HG03342 (cell line): ENCODE results near the gene SLC28A1.
"Not testable (repeated sequence)": the region's sequence is repeated elsewhere in the genome, so short reads cannot be mapped to it uniquely, and the experiment has no call there.

ENCODE experiments used
- ATAC-seq: cut with Tn5 transposase; IDR thresholded peaks from one replicate; pipeline ENCODE4 v1.9.1; 2021; ENCODE audit warnings: mild to moderate bottlenecking, moderate library complexity; ENCODE audit not compliant: unreplicated experiment

The SLC28A1 gene

GRCh38 chr15:84909029-84909428, 24.6 kb downstream of the SLC28A1 start:
- ATAC-seq: no peak

DNA sequence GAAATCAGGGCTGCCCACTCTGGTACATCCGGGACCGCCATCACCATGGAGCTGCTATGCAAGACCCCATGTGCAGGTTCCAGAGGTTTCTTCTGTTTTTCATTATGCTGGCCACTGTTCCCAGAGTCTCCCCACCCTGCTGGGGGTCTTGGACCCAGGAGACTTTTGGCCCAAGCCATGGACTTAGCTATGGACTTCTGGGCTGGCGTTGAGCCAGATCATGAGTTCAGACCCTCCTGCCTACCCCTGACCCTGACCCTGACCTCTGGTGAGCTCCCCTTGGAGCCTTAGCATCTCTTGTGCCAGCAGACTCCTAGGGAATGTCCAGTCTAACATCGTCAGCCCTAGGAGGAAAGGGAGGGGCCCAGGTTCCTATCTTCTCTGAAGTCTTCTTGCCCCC, 25.3 kb downstream of the SLC28A1 start:
- ATAC-seq: no peak

GRCh38 chr15:84910928-84911623, 26.6 kb downstream of the SLC28A1 start:
- no peak for ATAC-seq

GRCh38 chr15:84911879-84912660, 27.6 kb downstream of the SLC28A1 start:
- ATAC-seq: no peak

DNA sequence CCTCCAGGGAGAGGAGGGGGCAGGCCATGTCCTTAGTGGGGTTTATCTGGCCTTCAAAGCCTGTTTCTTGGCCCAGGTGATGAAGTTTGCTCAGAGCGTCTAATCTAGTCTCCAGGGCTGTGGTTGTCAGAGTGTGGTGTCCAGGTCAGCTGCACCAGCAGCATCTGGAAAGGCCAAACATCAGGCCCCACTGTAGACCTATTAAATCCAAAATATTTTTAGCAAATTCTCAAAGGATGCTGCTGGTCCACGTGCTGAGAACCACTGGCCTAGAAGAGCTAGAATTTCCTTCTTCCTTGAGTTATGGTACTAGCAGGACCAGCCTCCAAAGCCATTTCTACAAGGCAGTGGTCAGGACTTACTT, 28.9 kb downstream of the SLC28A1 start:
- no peak for ATAC-seq

DNA sequence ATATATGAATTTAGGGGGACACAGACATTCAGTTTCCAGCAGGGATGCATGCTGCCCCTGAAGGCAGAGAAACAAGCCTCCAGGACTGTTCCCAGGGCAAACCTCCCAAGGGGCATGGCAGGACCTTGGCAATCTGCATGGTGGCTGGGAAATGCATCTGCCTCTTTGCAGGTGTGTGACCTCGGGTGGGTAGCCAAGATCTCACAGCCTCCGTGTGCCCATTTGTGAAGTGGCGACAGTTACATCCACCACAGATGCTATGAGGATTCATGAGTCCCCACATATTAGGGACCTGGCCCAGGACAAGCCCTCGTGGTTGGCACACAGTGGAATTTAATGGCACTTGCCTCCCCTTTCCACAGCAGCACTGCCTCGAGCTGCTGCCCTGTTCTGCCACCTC, 29.9 kb downstream of the SLC28A1 start:
- no peak for ATAC-seq

- peak; percentile 98 for ATAC-seq
Observed at GRCh38 chr15:84914909-84915605, 30.6 kb downstream of the SLC28A1 start.

GRCh38 chr15:84915606-84915958, 31.1 kb downstream of the SLC28A1 start:
- ATAC-seq: no peak

DNA sequence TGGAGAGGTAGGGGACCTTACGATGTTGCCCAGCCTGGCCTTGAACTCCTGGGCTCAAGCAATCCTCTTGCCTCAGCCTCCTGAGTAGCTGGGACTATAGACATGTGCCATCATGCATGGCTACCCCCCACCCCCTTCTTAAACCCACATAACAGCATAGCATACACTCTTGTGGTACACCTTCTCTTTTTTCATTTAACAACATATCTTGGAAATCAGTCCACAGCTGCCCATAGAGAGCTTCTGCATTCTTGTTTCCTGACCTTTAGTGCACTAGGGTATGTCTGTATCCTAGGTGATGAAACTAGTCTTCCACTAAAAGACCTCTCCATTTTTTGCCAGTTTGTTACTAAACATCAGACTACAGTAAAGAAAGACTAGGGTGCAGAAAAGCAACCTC, 33.0 kb downstream of the SLC28A1 start:
- no peak for ATAC-seq

- ATAC-seq: no peak
Observed at GRCh38 chr15:84919106-84919667, 34.7 kb downstream of the SLC28A1 start.

DNA sequence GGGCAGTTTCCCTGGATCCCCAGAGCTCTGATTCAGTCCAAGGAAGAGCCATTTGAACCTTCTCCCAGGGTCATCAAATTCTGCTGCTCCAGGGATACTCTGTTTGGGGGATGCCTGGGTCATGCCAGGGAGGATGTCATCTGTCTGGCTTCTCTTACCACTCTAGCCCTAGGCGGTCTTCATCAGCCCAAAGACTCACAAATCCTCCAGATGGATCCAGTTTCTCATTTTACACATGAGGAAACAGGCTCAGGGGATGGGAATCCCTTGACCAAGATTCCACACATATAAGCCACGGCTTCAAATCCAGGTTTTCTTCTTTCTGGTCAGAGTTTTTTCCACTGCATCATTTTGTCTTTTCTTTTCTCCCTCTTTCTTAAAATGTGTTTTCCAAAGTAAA, 36.7 kb downstream of the SLC28A1 start:
- no peak for ATAC-seq

DNA sequence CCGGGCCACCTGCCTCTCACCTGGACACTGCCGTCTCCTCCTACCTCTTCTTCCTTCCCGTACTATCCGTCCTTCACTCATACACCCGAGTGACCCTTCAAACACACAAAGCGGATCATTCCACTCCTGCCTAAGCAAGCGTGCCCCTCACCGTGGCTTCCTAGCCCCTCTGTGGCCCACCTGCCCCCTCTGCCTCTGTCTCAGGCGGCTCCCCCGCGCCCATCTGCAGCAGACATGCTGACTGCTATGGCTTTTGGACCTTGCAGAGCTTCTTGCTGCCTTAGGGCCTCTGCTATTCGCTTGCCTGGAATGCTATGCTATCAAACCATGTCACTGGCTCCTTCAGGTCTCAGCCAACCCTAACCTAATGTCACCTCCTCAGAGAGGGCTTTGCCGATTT, 38.1 kb downstream of the SLC28A1 start:
- no peak for ATAC-seq

- ATAC-seq: no peak
Observed at GRCh38 chr15:84924077-84924731, 39.7 kb downstream of the SLC28A1 start.

DNA sequence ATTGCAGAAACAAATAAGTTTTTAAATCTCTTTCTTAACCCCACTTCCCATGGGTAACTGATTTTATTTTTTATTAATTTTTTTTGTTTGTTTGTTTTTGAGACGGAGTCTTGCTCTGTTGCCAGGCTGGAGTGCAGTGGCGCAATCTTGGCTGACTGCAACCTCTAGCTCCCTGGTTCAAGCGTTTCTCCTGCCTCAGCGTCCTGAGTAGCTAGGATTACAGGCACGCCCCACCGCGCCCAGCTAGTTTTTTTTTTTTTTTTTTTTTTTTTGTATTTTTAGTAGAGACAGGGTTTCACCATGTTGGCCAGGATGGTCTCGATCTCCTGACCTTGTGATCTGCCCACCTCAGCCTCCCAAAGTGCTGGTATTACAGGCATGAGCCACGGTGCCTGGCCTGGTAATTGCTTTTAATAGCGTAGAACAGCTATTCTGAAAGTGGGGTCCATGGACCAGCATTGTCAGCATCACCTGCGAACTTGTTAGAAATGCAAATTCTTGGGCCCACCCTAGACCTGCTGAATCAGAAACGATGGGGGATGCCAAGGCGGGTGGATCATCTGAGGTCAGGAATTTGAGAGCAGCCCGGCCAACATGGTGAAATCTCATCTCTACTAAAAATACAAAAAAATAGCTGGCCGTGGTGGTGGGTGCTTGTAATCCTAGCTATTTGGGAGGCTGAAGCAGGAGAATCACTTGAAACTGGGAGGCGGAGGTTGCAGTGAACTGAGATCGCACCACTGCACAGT, 40.5 kb downstream of the SLC28A1 start:
- not testable (repeated sequence) for ATAC-seq

- ATAC-seq: no peak
Observed at GRCh38 chr15:84925906-84926305, 41.4 kb downstream of the SLC28A1 start.

- ATAC-seq: no peak
Observed at GRCh38 chr15:84926491-84927230, 42.2 kb downstream of the SLC28A1 start.

DNA sequence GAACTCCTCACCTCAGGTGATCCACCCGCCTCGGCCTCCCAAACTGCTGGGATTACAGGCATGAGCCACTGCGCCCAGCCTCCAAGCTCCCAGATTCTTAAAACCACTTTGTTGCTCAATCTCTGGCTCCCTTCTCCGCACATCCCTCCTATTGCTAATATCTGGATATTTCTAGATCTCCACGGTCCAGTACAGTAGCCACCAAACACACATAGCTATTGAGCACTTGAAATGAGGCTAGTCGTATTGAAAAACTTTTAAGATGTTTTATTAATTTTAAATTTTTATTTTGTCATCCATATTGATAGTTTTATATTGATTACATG, 44.3 kb downstream of the SLC28A1 start:
- no peak for ATAC-seq

DNA sequence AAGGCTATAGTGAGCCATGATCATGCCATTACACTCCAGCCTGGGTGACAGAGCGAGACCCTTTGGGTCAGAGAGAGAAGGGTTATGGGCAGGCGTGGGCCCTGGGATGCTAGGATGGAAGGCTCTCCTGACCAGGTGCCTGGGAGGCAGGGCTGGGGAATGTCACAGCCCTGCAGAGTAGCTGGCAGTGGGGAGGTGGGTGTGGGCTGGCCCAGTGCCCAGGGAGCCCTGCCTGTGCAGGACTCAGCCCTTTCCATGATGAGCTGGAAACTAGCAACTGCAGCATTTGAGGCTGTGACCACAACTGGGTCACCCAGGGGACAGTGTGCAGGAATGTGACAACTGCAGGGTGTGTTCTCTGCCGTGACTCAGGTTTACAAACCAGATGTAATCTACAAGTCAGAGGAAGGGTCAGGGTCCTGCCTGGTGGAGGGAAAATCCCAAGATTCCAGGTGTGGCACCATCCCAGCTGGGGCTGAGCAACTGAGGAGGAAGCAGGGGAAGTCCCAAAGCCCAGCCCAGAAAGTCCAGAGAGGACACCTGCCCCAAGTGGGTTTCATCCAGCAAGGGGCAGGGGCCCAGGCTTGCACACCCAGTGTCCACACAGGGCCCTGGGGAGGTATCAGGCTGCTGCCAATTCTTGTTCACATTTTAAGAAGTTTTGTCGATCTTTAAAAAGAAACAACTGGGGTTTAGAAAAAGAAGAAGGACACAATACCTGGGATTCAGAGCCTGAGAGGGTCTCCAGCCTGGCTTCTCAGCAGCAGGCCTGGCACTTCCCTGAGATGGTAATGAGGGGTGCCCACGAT, 45.5 kb downstream of the SLC28A1 start:
- no peak for ATAC-seq
